SKM-1 treated with dmso at 0.1 percent for 144 hours (cell line): ENCODE results near the gene ARL6IP5.
A peak's percentile ranks its signal among the peaks of the same experiment; 100 is the strongest.

Experiments used
- DNase-seq: peaks from one replicate; lab custom pipeline; 2025; ENCODE audit not compliant: unreplicated experiment; lab: John Stamatoyannopoulos, UW

ARL6IP5 gene

GRCh38 chr3:69084326-69085167, at the start of gene ARL6IP5:
Gene ARL6IP5, plus strand, starts transcription at chr3:69084937. Its CDS starts 111 bp downstream, at chr3:69085048.
- DNase-seq, result peak; percentile 99

DNA sequence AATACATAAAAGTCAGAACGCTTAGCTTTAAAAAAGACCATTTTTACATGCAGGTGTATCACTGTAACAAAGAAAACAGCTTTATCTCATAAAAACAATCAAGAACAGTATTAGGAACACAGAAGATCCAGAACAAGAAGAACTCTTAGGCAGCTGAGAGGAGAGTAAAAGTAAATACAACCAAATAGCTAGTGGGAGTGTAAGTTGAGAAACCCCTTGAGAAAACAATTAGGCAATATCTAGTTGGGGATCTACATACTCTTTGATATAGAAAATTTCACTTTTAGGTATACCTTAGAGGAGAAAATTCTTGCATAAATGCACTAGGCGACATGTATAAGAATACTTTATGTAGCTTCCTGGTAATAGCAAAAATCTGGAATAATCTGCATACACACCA, 40.1 kb upstream of the ARL6IP5 start:
- no peak for DNase-seq

DNA sequence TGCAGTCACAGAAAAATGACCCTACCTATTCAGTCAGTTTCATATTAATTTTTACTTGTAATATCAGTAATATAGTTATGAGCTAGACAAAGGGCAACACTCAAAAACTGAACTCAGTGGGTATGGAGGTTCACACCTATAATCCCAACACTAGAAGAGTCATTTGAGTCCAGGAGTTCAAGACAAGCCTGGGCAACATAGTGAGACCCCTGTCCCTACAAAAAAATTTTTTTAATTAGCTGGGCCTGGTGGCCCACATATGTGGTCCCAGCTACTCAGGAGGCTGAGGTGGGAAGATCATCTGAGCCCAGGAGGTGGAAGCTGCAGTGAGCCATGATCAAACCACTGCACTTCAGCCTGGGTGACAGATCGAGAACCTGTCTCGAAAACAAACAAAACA, 35.7 kb upstream of the ARL6IP5 start:
- no peak for DNase-seq

DNA sequence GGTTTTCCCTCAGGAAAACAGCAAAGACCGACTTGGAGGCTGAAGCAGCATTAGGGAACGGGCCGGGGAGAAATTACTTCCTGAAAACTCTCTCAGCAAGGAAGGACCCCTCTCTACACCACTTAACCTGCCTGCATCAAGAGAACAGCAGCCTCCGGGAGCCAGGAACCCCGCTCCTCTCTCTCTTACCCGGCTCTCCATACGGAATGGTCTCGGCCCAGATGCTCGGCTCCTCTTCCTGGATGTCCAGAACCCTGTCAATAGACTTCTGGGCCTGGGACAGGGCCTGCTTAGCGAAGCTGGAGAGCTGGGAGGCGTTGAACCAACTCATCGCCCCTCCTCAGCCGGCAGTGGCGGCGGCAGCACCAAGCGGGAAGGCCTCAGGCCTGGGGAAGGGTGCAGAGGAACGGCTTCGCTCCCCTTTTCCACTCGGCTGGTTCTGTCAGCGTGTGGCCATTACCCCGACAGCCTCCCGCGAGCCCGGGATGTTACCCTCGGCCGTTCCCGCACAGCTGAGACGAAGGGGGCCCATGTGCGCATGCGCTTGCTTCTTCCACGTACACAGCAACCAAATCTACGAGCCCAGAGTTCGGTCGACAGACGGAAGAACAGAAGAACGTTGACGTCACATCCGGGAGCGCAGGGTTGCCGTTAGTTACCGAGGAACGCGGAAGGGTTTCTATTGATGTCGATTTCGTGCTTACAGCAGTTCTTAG, 32.8 kb upstream of the ARL6IP5 start, which contains the start of gene TMF1:
Gene TMF1 (minus strand): TSS at position 578 of the 716 bp plus-strand sequence. CDS start 247 bp downstream, at position 331.
- no peak for DNase-seq

GRCh38 chr3:69052472-69052898, 32.3 kb upstream of the ARL6IP5 start:
- DNase-seq, result no peak

GRCh38 chr3:69058180-69058946, 26.4 kb upstream of the ARL6IP5 start:
- DNase-seq, result peak; percentile 55

GRCh38 chr3:69058947-69059224, 25.9 kb upstream of the ARL6IP5 start:
- no peak for DNase-seq

DNA sequence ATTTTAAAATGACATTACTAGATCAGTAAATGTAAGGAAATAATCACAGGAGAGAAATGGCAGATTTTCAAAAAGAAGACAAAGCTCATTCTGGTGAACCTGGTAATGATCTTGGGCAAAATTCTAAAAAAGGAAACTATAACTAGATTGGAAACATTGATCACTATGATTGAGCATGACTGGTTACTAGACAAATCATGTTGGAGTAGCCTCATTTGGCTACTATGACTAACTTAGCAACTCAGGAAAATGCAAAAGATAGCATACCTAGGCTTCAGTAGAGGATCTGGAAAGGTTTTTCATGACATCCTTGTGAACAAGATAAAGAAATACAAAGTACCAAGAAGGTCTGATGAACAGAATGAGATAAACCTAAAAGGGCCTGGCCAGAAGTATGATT, 25.0 kb upstream of the ARL6IP5 start:
- no peak for DNase-seq

- no peak for DNase-seq
These were observed 21.1 kb upstream of the ARL6IP5 start for GRCh38 chr3:69063636-69064035.

DNA sequence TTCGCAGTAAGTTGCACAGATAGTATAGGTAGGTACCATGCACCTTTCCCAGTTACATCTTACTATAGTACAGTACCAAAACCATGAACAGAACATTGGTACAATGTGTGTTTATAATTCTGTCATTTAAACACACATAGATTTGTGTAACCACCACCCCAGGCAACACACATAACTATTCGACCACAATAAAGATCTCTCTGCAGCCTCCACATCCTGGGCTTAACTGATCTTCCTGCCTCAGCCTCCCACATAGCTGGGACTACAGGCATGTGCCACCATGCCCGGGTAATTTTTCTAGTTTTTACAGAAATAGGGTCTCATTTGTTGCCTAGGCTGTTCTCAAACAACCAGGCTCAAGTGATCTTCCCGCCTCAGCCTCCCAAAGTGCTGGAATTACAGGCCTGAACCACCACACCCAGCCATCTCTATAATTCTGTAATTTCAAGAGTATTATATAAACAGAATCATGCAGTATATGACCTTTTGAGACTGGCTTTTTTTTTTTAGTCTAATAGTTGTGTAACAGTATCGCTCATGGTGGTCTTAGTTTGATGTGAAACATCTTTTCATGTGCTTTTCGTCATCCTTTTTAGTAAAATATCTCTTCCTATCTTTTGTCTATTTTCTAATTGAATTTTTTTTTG, 19.3 kb upstream of the ARL6IP5 start:
- no peak for DNase-seq

DNA sequence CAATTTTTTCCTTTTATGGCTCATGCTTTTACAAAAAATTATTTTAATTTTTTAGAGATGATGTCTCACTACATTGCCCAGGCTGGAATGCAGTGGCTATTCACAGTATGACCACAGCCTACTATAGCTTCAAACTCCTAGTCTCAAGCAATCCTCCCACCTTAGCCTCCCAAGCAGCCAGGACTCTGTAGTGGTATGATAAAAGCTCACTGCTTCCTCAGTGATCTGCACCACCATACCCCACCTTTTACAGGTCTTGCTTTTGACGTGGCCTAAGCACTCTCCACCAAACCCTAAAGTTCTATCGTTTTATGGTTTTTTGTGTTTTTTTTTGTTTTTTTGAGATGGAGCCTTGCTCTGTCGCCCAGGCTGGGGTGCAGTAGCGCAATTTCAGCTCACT, 18.6 kb upstream of the ARL6IP5 start:
- DNase-seq, result no peak

DNA sequence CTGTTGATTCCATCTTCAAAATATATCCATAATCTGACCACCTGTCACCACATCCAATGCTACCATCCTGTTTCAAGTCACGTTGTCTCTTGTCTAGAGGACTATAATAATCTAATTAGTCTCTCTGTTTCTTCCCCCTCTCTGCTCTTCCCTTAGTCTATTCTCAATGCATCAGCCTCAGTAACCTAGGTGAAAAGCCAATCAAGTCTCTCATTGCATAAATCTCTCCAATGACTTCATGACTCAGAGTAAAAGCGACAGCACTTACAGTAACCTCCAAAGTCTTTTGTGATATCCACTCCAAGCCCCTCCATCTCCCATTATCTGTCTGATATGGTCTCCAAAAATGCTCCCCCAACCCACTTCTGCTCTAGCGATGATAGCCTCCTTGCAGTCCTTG, 11.8 kb upstream of the ARL6IP5 start:
- no peak for DNase-seq

DNA sequence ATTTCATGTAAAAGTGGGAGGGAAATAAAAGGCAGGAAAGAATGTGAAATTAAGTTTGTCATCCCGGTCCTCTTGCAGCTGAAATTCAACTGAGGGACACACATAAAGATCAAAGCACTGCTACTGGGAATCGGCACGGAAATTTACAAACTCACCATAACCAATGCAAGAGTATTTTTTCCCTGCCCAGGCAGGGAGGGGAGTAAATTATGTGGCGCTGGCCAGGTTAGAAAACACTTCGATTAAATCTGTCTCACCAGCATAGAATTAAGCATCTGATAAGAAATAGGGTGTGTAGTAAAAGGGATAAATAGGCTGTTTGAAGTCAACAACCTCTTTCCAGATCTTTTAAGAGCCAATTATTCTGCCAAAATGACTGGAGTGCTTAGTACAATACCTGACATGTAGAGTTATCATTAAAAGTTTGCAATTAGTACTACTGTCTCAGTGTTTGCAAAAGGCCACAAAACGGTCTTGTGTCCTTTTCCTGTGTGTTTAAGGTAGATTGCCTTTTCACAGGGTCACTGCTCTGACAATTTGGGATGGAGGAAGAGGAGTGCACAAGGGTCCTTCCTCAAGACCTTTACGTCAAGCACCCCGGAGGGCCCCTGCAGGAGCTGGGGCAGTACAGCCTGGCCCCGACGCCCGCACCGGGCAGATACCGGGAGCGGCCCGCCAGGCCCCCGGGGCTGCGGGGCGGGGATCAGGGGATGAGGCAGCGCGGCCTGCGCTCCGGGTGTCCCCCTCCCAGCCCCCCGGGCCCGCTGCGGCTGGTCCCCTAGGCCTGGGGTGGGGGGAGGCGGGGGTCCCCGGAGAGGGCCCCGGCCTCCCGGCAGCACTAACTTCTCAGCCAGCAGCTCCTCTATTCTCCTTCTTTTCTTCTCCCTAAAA, 5.2 kb upstream of the ARL6IP5 start:
- DNase-seq, result no peak

DNA sequence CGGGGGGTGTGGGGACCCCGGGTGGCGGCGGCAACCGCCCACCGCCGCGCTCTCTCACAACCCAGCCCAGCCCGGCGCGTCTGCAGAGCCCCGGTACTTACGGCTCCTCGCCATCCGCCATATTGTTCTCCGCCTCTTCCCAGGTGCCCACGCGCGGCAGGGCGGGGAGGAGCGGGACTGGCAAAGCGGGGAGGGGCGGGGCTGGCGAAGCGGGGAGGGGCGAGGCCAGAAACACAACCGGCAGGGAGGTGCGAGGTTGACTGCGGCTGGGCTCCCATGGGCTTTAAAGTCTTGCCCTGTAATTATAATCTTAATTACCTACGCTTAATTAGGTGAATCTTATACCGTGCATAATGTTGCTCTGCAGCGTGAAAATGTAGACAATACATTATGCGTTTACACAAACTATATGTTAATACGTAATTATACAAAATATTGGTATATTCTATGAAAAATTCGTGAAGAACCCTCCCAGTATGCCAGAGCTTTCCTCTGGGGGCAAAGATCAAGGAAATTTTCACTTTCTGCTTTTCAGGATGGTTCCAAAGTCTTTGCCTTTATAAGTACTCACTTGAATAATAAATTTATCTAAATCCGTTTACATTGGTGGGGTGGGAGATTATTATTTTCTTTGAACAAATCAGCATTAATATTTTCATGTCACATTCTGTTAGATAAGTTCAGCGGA, 4.4 kb upstream of the ARL6IP5 start, which contains the start of gene UBA3:
Gene UBA3 (minus strand): TSS at position 133 of the 688 bp plus-strand sequence. CDS start 12 bp downstream, at position 121.
- DNase-seq, result peak; percentile 84

DNA sequence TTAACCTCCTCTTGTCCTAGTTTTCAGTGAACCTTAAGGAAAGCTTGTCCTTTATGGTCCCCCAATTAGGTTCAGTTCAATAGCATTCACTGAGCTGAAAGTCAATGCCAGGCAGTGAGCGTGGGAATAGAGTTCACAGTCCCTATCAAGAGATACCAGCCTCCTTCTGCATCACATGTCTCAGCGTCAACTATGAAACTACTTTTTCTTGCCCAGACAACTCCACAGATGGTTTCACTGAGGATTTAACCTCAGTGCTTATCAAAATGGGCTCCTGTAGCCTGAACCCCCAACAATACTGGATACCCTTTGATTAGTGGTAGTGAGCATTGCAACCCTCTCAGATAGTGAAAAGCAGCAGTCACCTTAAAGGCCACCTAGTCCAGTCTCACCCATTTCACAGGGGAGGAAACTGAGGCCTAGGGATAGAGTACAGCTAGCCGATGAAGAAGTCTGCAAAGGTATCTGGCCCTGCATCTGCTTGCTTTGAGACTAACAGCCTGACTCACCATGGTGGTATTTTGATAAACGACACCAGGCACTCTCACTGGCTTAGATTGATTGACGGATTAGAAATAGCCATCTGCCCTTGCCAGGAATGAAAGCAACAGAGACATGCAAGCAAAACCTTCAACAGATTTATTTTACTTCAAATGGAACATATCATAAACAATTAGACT, 3.0 kb upstream of the ARL6IP5 start:
- no peak for DNase-seq

DNA sequence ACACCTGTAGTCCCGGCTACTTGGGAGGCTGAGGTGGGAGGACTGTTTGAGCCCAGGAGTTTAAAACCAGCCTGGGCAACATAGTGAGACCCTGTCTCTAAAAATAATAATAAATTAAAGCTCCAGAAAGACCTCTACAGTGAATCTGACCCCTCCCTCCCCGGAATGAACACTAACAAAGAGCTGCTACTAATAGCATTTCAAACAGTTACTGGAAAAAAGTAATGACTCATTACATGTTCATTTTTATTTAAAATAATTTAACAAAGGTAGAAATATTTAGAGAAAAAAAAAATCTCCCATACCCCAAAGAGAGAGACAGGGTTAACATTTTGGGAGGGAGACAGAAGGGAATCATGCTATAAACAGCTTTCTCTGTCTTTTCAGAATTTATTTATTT, 2.4 kb upstream of the ARL6IP5 start:
- no peak for DNase-seq

GRCh38 chr3:69082805-69083204, 1.9 kb upstream of the ARL6IP5 start:
- peak; percentile 60 for DNase-seq

- DNase-seq, result no peak
These were observed 563 bp downstream of the ARL6IP5 start for GRCh38 chr3:69085168-69085832.
